Activated CD4-positive, alpha-beta memory T cell treated with anti-CD3 and anti-CD28 coated beads, Interleukin-2, amount 10 ng/mL, durations not matched to agents 7 days and 5 days (primary cell): Measurements from ENCODE around the gene SH3RF3. TPM values are rescaled to one million over a fixed set of nuclear protein-coding genes. Genes with fewer than 3 reads are reported as not detected.

ENCODE experiments used
- CTCF ChIA-PET: fragments of 350-600 bp; sonication (Branson Sonifier 250); formaldehyde crosslinking; loops from one replicate; lab custom pipeline; 2021; ENCODE audit warnings: antibody characterized with exemption, inconsistent platforms; lab: Charles Lee
- POLR2A ChIA-PET: fragments of 350-600 bp; sonication (Branson Sonifier 250); formaldehyde crosslinking; loops from one replicate; lab custom pipeline; 2021; ENCODE audit warnings: antibody characterized with exemption; lab: Charles Lee
- DNase-seq: peaks from one replicate; pipeline ENCODE4 v3.0.0-alpha.2; 2020
- H3K27ac Mint-ChIP-seq: one replicate; pipeline ENCODE4 v1.8.0; 2021; ENCODE audit warnings: mild to moderate bottlenecking, mixed read lengths
- H3K27me3 Mint-ChIP-seq: one replicate; pipeline ENCODE4 v1.8.0; 2021; ENCODE audit warnings: mixed read lengths
- H3K36me3 Mint-ChIP-seq: one replicate; pipeline ENCODE4 v1.8.0; 2021; ENCODE audit warnings: low read depth, mixed read lengths
- H3K4me1 Mint-ChIP-seq: one replicate; pipeline ENCODE4 v1.8.0; 2021; ENCODE audit warnings: mixed read lengths
- H3K4me3 Mint-ChIP-seq: one replicate; pipeline ENCODE4 v1.8.0; 2021; ENCODE audit warnings: mild to moderate bottlenecking, mixed read lengths
- H3K9me3 Mint-ChIP-seq: one replicate; pipeline ENCODE4 v1.8.0; 2021; ENCODE audit warnings: mixed read lengths
- total RNA-seq, 2 experiments: library from RNA; stranded (reverse); gene quantifications; one replicate each; pipeline ENCODE4 v1.2.3, GENCODE V29; 2021

SH3RF3 gene
- total RNA-seq, 2 experiments from 2014 or later: 0.23 to 0.45 TPM

DNA sequence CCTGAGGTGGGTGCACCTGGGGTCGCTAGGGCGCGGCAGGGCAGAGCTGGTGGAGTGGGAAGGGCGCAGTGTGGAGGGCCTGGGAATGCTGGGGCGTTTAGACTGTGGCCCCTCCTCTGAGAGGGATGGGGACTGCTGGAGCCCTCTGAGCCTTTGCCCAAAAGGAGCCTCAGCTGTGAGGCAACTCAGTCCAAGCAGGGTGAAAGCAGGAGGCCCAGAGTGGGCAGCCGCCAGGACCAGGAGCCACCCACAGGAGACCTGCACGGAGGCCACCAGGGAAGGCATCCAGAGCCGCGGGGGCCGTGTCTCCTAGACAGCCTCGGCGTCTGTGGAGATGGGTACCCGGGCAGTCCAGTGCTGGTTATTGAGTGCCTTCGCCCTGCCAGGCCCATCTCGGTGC, 369.9 kb downstream of the SH3RF3 start:
- no peaks in the 10 kb centered on the region for H3K36me3 Mint-ChIP-seq
- no peak for DNase-seq
- POLR2A ChIA-PET: no interaction called here

DNA sequence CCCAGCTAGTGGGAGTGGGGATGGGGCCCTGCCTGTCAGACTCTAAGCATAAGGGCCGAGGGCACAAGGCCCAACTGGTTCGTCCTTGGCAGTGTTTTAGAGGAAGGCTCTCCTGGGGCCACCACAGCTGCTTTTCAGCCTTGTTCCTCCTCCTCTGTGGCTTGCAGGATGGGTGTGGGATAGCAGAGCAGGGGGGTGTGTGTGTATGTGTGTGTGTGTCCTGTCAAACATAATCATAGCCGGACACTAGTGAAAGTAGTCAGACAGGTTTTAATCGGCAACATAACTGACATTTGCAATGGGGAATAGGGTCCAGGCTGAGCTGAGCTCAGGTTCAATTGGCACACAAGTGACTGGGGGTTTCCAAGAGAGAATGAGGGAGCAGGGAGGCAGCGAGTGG, 370.6 kb downstream of the SH3RF3 start:
- ChIA-PET CTCF (interaction anchor here (1.9 kb wide), 1 partner anchor 11 kb away, joined by 5 read pairs; no protein-coding TSS in a partner anchor), POLR2A (no interaction called here)
- H3K27me3 Mint-ChIP-seq: peaks cover 7% of the 10 kb centered on the region
- no peak for DNase-seq
- H3K36me3 Mint-ChIP-seq: no peaks in the 10 kb centered on the region
- H3K4me1 Mint-ChIP-seq: no peaks in the 10 kb centered on the region
- no peak overlapping the region for H3K4me3 Mint-ChIP-seq
- H3K27ac Mint-ChIP-seq: no peak overlapping the region
- H3K9me3 Mint-ChIP-seq: no peaks in the 10 kb centered on the region

More for the DNA sequence above, 369.9 kb downstream of the SH3RF3 start:
- CTCF ChIA-PET: interaction anchor here (1.9 kb wide), 1 partner anchor 11 kb away, joined by 5 read pairs; no protein-coding TSS in a partner anchor
- Mint-ChIP-seq H3K27me3 (peaks cover 7% of the 10 kb centered on the region), H3K4me3 (no peak overlapping the region), H3K9me3 (no peaks in the 10 kb centered on the region), H3K27ac (no peak overlapping the region), H3K4me1 (no peaks in the 10 kb centered on the region)

DNA sequence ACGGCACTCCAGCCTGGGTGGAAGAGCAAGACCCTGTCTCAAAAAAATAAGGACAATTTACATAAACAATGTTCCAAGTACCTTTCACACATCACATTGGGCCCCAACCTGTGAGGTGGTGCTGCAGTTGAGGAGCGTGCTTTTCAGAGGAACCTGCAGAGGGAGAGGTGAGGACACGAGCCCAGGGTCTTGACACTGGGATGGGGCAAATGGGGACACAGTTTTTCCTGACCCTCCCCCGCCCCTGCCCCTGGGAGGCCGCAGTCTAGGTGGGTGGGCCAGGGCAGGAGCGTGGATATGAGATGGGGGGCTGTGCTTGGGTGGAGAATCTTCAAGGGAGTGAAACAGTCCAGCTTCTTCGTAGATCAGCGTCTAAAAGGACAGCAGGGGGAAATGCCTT, 371.9 kb downstream of the SH3RF3 start:
- no peak for DNase-seq
- Mint-ChIP-seq H3K36me3 (no peaks in the 10 kb centered on the region), H3K27ac (no peak overlapping the region), H3K4me1 (no peaks in the 10 kb centered on the region), H3K4me3 (no peak overlapping the region), H3K9me3 (no peaks in the 10 kb centered on the region), H3K27me3 (peaks cover 7% of the 10 kb centered on the region)
- POLR2A ChIA-PET: no interaction called here
- CTCF ChIA-PET: no interaction called here

DNA sequence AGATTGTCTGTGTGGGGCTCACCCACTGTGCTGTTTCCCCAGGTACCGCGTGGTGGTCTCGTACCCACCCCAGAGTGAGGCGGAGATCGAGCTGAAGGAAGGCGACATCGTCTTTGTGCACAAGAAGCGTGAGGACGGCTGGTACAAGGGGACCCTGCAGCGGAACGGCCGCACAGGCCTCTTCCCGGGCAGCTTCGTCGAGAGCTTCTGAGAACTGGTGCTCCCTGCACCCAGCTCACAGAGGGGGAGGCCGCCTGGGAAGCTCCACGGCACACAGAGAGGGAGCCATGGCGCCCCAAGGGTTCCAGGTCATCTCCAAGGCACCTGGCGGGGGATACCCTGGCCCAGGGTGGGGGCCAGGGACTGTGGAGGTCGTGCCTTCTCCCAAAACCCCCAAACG, 372.5 kb downstream of the SH3RF3 start:
- ChIA-PET CTCF (no interaction called here), POLR2A (no interaction called here)
- H3K27me3 Mint-ChIP-seq: peaks cover 7% of the 10 kb centered on the region
- no peak overlapping the region for H3K27ac Mint-ChIP-seq
- no peaks in the 10 kb centered on the region for H3K4me1 Mint-ChIP-seq
- H3K9me3 Mint-ChIP-seq: no peaks in the 10 kb centered on the region
- no peak overlapping the region for H3K4me3 Mint-ChIP-seq
- H3K36me3 Mint-ChIP-seq: no peaks in the 10 kb centered on the region
- DNase-seq: no peak

DNA sequence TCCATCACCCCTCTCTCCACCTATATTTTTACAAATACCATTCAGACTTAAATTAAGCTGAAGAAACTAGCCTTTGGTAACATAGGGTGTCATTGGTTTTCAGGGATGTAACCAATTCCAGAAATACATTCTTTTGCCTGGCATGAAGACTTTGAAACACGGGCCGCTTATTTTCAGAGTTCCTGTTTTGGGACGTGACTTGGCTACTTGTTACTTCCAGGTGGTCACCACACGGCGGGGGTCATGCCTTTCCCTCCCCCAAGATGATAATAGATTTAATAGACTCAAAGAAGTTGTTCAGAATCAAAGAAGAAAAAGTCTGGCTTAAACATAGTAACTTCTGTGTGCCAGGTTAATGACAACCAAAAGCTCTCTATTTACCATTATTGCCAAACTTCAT, 374.2 kb downstream of the SH3RF3 start:
- CTCF ChIA-PET: no interaction called here
- POLR2A ChIA-PET: no interaction called here
- Mint-ChIP-seq H3K9me3 (no peaks in the 10 kb centered on the region), H3K27ac (no peak overlapping the region), H3K4me3 (no peak overlapping the region), H3K27me3 (peaks cover 9% of the 10 kb centered on the region), H3K4me1 (no peaks in the 10 kb centered on the region), H3K36me3 (no peaks in the 10 kb centered on the region)
- no peak for DNase-seq

DNA sequence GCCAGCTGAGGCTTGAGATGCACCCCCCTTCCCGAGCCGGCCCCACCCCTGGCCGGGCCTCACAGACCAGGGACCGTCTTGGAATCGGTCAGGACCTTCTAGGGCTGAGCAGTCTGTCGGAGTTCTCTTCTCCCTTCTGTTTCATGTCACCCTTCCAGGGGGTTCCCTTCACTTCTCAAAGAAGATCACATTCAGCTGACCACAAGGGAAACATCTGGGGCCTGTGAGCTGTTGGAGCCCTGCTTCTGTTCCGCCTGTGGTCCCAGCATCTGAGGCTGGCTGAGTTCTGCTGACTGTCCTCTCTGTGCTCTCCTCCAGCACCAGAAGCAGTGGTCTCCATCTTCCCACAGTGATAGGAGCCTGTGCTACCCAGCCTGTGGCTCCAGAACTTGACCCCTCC, 378.2 kb downstream of the SH3RF3 start:
- POLR2A ChIA-PET: no interaction called here
- no peak overlapping the region for H3K27ac Mint-ChIP-seq
- CTCF ChIA-PET: interaction anchor here (1.1 kb wide), 1 partner anchor 380 kb away, joined by 4 read pairs; no protein-coding TSS in a partner anchor
- H3K27me3 Mint-ChIP-seq: peaks cover 8% of the 10 kb centered on the region
- DNase-seq: no peak
- H3K9me3 Mint-ChIP-seq: no peaks in the 10 kb centered on the region
- H3K4me1 Mint-ChIP-seq: no peaks in the 10 kb centered on the region
- no peak overlapping the region for H3K4me3 Mint-ChIP-seq
- H3K36me3 Mint-ChIP-seq: no peaks in the 10 kb centered on the region

DNA sequence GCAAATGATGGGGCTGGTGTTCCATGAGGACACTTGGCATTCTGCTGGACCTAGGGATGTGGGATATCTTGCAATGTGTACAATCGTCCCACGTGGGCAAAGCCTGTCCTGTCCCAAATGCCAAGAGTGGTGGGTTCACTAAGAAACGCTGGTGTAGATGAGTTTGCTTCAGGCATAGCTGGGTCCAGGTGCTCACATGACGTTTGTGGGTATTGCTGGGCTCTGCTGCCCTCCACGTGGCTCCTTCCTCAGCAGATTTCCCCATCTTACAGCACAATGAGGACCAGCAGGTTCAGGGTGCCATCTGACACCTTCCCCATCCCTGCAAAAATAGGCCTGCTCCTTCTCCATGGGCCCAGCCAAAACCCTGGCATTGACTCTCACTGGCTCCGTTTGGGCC, 378.8 kb downstream of the SH3RF3 start:
- Mint-ChIP-seq H3K36me3 (no peaks in the 10 kb centered on the region), H3K27ac (no peak overlapping the region), H3K27me3 (peaks cover 5% of the 10 kb centered on the region), H3K9me3 (no peaks in the 10 kb centered on the region), H3K4me3 (no peak overlapping the region), H3K4me1 (no peaks in the 10 kb centered on the region)
- DNase-seq: no peak
- CTCF ChIA-PET: interaction anchor here (1.1 kb wide), 1 partner anchor 381 kb away, joined by 4 read pairs; no protein-coding TSS in a partner anchor
- POLR2A ChIA-PET: no interaction called here

DNA sequence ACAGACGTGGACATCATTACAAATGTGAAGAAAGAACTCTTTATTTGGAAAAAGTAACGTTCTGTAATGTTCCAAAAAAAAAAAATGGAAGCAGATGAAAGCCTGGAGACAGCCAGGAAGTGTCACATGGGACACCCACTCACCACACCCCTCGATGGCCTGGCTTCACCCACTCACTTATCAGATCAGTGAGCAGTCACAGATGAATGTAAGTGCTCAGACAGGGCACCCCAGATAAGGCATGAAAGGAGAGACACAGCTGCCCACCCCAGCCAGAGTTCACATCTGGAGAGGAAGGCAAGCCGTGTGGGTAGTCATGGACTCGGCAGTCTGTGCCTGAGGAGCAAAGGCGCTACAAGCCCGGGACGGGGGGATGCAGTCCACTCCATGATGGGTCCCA, 379.6 kb downstream of the SH3RF3 start:
- H3K27me3 Mint-ChIP-seq: peaks cover 11% of the 10 kb centered on the region
- DNase-seq: no peak
- peaks cover 6% of the 10 kb centered on the region for H3K4me1 Mint-ChIP-seq
- H3K9me3 Mint-ChIP-seq: no peaks in the 10 kb centered on the region
- H3K27ac Mint-ChIP-seq: no peak overlapping the region
- H3K36me3 Mint-ChIP-seq: no peaks in the 10 kb centered on the region
- ChIA-PET POLR2A (no interaction called here), CTCF (no interaction called here)
- H3K4me3 Mint-ChIP-seq: no peak overlapping the region

DNA sequence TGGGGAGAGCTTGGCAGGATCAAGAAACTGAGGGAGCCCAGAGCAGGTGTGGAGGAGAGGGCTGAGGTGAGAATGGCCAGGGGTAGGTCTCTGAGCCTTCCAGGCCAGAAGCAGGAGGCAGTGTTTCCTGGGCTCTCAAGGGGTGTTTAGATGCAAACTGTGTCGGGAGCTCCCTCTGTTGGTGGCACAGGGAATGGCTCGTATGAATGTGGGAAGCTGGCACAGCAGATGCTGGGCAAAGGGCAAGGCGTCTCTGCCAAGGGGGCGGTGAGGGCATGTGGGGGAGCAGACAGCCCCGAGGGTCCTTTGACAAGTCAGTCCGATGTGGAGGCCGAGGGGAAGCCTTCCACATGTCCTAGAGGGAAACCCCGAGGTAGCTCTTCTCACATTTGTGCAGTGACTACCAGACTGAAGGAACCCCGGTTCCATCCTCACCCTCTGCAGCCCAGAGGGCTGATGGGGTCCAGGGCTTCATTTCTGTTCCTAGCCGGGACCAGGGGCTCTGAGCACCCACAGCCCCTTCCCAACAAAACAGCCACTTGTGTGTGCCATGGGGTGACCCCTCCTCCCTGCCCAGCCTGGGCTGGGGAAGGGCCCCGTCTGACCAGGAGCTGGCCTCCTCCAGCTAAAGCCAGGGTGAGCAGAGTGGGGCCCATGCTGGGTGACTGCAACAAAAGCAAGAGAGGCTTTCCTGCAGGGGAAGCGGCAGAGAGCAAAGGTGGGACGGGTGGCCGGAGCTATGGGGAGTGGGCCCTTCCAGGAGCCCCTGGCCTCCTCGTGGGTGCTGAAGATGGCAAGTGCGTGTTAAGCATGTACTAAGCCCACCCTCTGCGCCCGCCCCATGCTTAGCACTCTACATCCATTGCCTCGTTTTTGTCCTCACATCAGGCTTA, 381.4 kb downstream of the SH3RF3 start:
- peak; percentile 79 for DNase-seq
- POLR2A ChIA-PET: interaction anchor here (0.7 to 0.8 kb wide), 2 partner anchors 14 to 366 kb away, joined by 3 read pairs; no protein-coding TSS in a partner anchor
- H3K4me1 Mint-ChIP-seq: peaks cover 16% of the 10 kb centered on the region

DNA sequence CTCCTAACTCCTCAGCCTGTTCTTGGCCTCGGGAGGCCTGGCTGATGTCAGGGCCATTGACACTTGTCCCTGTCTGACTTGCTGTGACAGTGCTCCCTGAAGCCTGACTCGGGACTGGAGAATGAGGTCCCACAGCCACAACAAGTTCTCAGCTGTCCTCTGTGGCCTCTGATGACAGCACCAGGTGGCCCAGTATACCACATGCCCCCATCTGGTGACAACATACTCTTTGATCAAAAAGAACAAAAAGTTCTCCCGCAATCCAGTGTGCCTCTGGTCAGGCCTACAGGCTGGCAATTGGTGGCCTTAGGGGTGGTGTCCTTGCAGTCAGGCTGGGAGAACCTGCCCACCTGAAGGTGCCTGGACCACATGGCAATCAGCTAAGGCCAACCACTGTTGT, 382.2 kb downstream of the SH3RF3 start:
- ChIA-PET POLR2A (no interaction called here), CTCF (interaction anchor here (0.7 to 2.3 kb wide), 10 partner anchors 12 to 584 kb away, joined by 3 to 32 read pairs (median 4); partner anchors contain the start of gene SH3RF3)
- H3K4me3 Mint-ChIP-seq: no peak overlapping the region
- no peaks in the 10 kb centered on the region for H3K9me3 Mint-ChIP-seq
- H3K27ac Mint-ChIP-seq: no peak overlapping the region
- no peak for DNase-seq
- peaks cover 9% of the 10 kb centered on the region for H3K27me3 Mint-ChIP-seq
- H3K36me3 Mint-ChIP-seq: no peaks in the 10 kb centered on the region
- H3K4me1 Mint-ChIP-seq: peaks cover 16% of the 10 kb centered on the region

More for the DNA sequence above, 381.4 kb downstream of the SH3RF3 start:
- no peaks in the 10 kb centered on the region for H3K36me3 Mint-ChIP-seq
- CTCF ChIA-PET: interaction anchor here (0.7 to 2.3 kb wide), 28 partner anchors 11 to 584 kb away, joined by 3 to 32 read pairs (median 4); partner anchors contain the start of gene SH3RF3
- H3K27ac Mint-ChIP-seq: no peak overlapping the region
- no peaks in the 10 kb centered on the region for H3K9me3 Mint-ChIP-seq
- H3K27me3 Mint-ChIP-seq: peaks cover 9% of the 10 kb centered on the region
- no peak overlapping the region for H3K4me3 Mint-ChIP-seq

DNA sequence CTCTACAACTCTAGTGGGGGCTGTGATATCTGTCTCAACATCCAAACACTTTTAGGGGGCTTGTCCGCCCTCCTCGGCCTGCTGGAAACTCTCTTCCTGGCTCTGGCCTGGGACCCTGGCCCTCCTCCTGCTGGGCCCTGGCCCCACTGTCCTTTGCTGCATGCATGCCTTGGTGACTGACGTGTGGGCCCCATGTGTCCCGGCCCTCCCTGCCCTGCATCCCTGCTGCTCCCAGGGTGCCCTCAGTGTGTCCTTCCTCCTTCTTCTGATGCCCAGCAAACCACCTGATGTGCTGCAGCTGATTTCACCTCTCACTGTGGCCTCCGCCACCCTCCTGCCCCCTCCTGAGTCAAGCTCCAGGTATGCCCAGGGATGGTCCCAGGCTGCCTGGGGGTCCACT, 383.1 kb downstream of the SH3RF3 start:
- H3K36me3 Mint-ChIP-seq: no peaks in the 10 kb centered on the region
- CTCF ChIA-PET: interaction anchor here (0.6 kb wide), 1 partner anchor 386 kb away, joined by 3 read pairs; no protein-coding TSS in a partner anchor
- no peak overlapping the region for H3K4me3 Mint-ChIP-seq
- H3K9me3 Mint-ChIP-seq: no peaks in the 10 kb centered on the region
- POLR2A ChIA-PET: no interaction called here
- H3K4me1 Mint-ChIP-seq: peaks cover 16% of the 10 kb centered on the region
- no peak for DNase-seq
- no peak overlapping the region for H3K27ac Mint-ChIP-seq
- peaks cover 9% of the 10 kb centered on the region for H3K27me3 Mint-ChIP-seq

DNA sequence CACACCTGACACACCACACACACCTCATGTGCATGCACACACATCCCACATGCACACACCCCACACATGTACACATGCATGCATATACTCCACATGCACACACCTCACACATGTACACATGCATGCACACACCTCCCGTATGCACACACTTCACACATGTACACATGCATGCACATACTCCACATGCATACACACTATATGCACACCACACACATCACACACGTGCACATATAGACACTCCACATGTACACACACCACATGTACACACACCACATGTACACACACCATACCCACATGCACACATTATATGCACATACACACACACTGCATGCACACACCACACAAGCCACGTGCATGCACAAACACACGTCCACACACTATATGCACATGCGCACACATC, 384.2 kb downstream of the SH3RF3 start:
- POLR2A ChIA-PET: no interaction called here
- Mint-ChIP-seq H3K9me3 (no peaks in the 10 kb centered on the region), H3K4me3 (no peak overlapping the region), H3K36me3 (no peaks in the 10 kb centered on the region), H3K4me1 (peaks cover 16% of the 10 kb centered on the region), H3K27ac (no peak overlapping the region), H3K27me3 (peaks cover 7% of the 10 kb centered on the region)
- CTCF ChIA-PET: interaction anchor here (0.5 to 1.2 kb wide), 2 partner anchors 386 to 420 kb away, joined by 3 to 5 read pairs; no protein-coding TSS in a partner anchor
- no peak for DNase-seq
